Hematopoietic multipotent progenitor cell (in vitro differentiated cells): ENCODE measurements around the gene AIMP2. TPM values are rescaled to one million over a fixed set of nuclear protein-coding genes. Genes with fewer than 3 reads are reported as not detected.
"Not testable (repeated sequence)": the region's sequence is repeated elsewhere in the genome, so short reads cannot be mapped to it uniquely, and the experiment has no call there.

ENCODE experiments used
- DNase-seq, 3 donors: peaks; one replicate each; pipeline ENCODE4 v3.0.0-alpha.2; 2011 to 2015; ENCODE audit warnings: low read depth in 2 of 3, low spot score in 2 of 3
- total RNA-seq: library from RNA; depleted of rRNA; stranded (reverse); fragments of >200 nt; gene quantifications from one replicate; pipeline ENCODE4 v1.2.3, GENCODE V29; 2012

AIMP2 gene
- 37.2 TPM for total RNA-seq

GRCh38 chr7:6008668-6009611, at the start of gene AIMP2, which contains the start of gene PMS2:
TSS of gene AIMP2 (plus strand) at chr7:6009272. CDS start at chr7:6009364, 92 bp downstream.
TSS of gene PMS2 (minus strand) at chr7:6009049. CDS start at chr7:6009019, 30 bp downstream.
- peak; percentile 83 to 98 (median 97) for DNase-seq

- not testable (repeated sequence) for DNase-seq
Observed at GRCh38 chr7:5963205-5963604, 45.9 kb upstream of the AIMP2 start.

GRCh38 chr7:5963810-5964209, 45.3 kb upstream of the AIMP2 start:
- not testable (repeated sequence) for DNase-seq

GRCh38 chr7:5970347-5970911, 38.6 kb upstream of the AIMP2 start, which contains the start of gene RSPH10B:
TSS of gene RSPH10B (minus strand) at chr7:5970689. CDS start at chr7:5967116, 3,573 bp downstream.
- not testable (repeated sequence) for DNase-seq

- DNase-seq, result not testable (repeated sequence)
Observed at GRCh38 chr7:5973580-5973979, 35.5 kb upstream of the AIMP2 start.

- not testable (repeated sequence) for DNase-seq
Observed at GRCh38 chr7:5979680-5980314, 29.3 kb upstream of the AIMP2 start.

- not testable (repeated sequence) for DNase-seq
Observed at GRCh38 chr7:5987061-5987460, 22.0 kb upstream of the AIMP2 start.

GRCh38 chr7:5997210-5997808, 11.8 kb upstream of the AIMP2 start:
- peak; percentile 24 to 89 (median 68) for DNase-seq

- no peak for DNase-seq
Observed at GRCh38 chr7:6007386-6007785, 1.7 kb upstream of the AIMP2 start.

- DNase-seq, result not testable (repeated sequence)
Observed at GRCh38 chr7:6007835-6008590, 1.1 kb upstream of the AIMP2 start.

GRCh38 chr7:6010370-6010769, 1.3 kb downstream of the AIMP2 start:
- not testable (repeated sequence) for DNase-seq

GRCh38 chr7:6011541-6011940, 2.5 kb downstream of the AIMP2 start:
- DNase-seq, result no peak

- no peak for DNase-seq
Observed at GRCh38 chr7:6012355-6013104, 3.5 kb downstream of the AIMP2 start.

- no peak for DNase-seq
Observed at GRCh38 chr7:6015917-6016652, 7.0 kb downstream of the AIMP2 start.

- DNase-seq, result no peak
Observed at GRCh38 chr7:6016653-6016966, 7.5 kb downstream of the AIMP2 start.

GRCh38 chr7:6020371-6021286, 11.6 kb downstream of the AIMP2 start:
- no peak for DNase-seq

GRCh38 chr7:6022707-6023106, 13.6 kb downstream of the AIMP2 start:
- no peak for DNase-seq

- peak in 1 of 3 donors; percentile 42 for DNase-seq
Observed at GRCh38 chr7:6023974-6024435, 14.9 kb downstream of the AIMP2 start.
